ENCODE data around the gene NGEF. TPM values are rescaled to one million over a fixed set of nuclear protein-coding genes. Genes with fewer than 3 reads are reported as not detected.
"Not testable (repeated sequence)": the region's sequence is repeated elsewhere in the genome, so short reads cannot be mapped to it uniquely, and the experiment has no call there.

NGEF gene
- total RNA-seq, 2 donors from 2014 or later, result 0.88 to 5.3 TPM

GRCh38 chr2:232919141-232919540 lies 93.9 kb downstream of the NGEF start:
- DNase-seq (ENCODE audit: low spot score), result no peak
- intact Hi-C loops (cut with DNase I), result no loop called here

DNA sequence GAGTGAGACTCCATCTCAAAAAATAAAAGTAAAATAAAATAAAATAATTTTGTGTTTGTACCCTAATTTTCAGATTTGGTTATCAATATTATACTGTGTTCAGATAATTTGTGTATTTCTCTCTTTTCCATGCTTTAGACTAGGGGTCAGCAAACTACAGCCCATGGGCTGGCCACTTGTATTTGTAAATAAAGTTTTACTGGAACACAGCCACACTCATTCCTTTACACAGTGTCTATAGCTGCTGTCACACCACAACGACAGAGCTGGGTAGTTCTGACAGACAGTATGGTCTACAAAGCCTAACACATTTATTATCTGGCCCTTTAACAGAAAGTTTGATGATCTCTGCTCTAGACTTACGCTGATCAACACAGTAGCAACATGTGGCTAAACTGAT lies 99.2 kb downstream of the NGEF start:
- no peak for DNase-seq (ENCODE audit: low spot score)
- intact Hi-C loops (cut with DNase I), result no loop called here

DNA sequence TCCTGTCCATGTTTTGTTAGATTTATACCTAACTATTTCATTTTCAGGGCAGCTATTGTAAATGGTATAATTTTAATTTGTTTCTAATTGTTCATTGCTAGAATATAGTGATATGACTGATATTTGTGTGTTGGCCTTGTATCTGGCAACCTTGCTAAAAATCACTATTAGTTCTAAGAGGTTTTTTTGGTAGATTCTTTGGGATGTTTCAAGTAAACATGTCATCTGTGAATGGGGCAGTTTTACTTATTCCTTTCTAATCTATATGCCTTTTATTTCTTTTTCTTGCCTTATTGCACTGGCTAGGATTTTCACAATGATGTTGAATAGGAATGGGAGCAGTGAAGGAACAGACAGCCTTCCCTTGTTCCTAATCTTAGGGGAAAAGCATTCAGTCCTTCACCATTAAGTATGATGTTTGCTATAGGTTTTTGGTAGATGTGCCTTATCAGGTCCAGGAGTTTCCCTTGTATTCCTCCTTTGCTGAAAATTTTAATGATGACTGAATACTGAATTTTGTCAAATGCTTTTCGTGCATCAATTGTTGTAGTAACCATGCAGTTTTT lies 101.3 kb downstream of the NGEF start:
- intact Hi-C loops (cut with DNase I), result no loop called here
- DNase-seq (ENCODE audit: low spot score), result no peak

DNA sequence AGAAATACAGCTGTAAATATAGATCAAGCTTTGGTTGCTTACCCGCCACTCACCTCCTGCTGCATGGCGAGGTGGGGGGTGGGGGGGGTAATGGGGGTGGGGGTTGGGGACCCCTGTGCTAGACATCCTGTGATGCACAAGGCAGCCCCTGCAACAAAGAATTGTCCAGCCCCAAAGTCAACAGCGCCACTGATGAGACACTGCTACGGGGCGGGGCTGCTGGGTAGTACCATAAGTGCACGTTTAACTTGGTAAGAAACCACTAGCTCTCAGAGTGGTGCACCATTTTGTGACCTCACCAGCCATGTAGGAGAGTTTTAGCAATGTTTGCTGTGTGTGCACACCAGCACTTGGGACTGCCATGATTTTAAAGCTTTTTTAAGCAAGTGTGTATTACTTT lies 102.7 kb downstream of the NGEF start:
- no peak for DNase-seq (ENCODE audit: low spot score)
- intact Hi-C loops (cut with DNase I), result no loop called here

- intact Hi-C loops (cut with DNase I), result no loop called here
- no peak for DNase-seq (ENCODE audit: low spot score)
Measured at GRCh38 chr2:232908695-232909094, 104.4 kb downstream of the NGEF start.

GRCh38 chr2:232907718-232908085 lies 105.4 kb downstream of the NGEF start:
- intact Hi-C loops (cut with DNase I), result not testable (repeated sequence)
- DNase-seq (ENCODE audit: low spot score), result peak; percentile 4

DNA sequence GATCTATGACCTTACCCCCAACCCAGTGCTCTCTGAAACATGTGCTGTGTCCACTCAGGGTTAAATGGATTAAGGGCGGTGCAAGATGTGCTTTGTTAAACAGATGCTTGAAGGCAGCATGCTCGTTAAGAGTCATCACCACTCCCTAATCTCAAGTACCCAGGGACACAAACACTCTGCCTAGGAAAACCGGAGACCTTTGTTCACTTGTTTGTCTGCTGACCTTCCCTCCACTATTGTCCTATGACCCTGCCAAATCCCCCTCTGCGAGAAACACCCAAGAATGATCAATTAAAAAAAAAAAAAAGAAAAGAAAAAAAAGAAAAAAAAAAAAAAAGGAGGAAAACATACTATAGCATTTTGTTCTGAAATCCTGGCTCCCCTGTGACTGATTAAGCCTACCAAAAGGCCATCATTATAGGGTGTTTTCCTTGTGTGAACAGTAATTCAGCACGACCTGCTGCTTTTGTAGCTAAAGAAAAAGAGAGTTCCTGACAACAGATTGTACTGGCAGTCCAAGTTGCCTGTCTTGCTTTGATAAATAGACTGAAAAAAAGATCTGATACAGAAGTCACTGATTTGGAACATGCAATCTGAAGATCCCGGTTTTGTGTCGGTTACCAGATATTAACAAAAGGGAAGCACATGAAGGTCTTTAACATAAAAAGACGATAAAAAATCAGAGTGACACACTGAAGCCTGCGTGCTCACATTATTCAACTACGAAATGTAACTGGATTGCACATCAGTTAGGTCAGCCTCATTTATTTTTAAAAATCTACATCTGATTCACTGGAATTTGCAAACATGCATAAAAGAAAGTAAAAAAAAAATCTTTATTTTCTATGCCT lies 106.0 kb downstream of the NGEF start:
- intact Hi-C loops (cut with DNase I); DNase-seq (ENCODE audit: low spot score): not testable (repeated sequence)

DNA sequence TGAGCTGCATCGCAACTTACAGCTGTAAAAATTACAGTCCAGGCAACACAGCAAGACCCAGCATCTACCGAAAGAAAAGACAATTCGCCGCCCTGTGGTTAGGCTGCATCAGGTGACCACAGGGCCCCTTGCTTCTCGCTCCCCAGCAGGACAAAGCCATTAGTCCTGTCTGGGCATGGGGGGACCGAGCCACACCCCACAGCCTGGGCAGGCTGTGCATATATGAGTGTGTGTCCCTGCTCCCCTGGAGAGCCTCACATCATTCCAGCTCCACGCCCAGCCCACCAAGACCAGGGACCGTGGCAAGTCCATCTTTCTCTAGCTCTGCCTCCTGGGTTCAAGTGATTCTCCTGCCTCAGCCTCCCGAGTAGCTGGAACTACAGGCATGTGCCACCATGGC lies 109.1 kb downstream of the NGEF start:
- DNase-seq (ENCODE audit: low spot score), result peak; percentile 68
- intact Hi-C loops (cut with DNase I), result no loop called here

DNA sequence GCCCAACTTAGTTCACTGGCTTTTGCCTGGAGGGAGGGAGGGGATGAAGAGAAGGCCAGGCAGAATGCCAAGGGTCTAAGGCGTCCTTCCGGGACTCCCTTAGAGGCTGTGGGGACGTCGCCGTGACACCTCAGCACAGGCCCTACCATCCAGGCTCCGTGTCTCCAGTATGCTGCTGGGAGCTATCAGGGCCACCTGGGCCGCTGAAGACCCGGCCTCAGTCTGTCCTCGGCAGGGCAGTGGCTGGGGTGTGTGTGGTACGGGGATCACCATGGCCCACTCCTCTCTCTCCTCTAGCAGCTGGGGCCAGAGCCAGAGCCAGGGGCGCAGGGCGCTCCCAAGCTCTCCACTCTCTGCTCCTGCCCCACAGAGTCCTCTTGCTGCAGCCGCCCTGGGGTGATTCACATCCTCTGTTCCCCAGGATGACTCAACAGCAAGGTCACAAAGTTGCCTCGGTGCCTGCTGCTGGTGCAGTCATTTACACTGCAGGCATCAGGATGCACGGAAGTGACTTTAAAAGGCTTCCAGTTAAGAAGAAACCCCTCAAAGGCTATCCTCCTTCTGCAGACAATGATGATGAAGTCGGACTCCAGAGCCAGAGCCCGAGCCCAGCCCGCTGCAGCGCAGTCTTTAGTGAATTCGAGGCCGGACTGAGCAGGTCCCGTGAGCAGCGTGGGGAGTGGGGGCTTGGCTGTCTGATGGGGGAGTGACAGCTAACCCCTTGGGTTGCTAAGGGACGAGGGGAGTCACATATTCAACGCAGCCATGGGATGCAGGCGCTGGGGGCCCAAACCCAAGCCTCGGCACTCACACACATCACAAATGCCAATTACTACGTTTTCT lies 111.1 kb downstream of the NGEF start:
- intact Hi-C loops (cut with DNase I), result no loop called here
- peak; percentile 83 for DNase-seq (ENCODE audit: low spot score)

GRCh38 chr2:232900811-232901735 lies 112.0 kb downstream of the NGEF start:
- peak; percentile 76 for DNase-seq (ENCODE audit: low spot score)
- intact Hi-C loops (cut with DNase I), result no loop called here

DNA sequence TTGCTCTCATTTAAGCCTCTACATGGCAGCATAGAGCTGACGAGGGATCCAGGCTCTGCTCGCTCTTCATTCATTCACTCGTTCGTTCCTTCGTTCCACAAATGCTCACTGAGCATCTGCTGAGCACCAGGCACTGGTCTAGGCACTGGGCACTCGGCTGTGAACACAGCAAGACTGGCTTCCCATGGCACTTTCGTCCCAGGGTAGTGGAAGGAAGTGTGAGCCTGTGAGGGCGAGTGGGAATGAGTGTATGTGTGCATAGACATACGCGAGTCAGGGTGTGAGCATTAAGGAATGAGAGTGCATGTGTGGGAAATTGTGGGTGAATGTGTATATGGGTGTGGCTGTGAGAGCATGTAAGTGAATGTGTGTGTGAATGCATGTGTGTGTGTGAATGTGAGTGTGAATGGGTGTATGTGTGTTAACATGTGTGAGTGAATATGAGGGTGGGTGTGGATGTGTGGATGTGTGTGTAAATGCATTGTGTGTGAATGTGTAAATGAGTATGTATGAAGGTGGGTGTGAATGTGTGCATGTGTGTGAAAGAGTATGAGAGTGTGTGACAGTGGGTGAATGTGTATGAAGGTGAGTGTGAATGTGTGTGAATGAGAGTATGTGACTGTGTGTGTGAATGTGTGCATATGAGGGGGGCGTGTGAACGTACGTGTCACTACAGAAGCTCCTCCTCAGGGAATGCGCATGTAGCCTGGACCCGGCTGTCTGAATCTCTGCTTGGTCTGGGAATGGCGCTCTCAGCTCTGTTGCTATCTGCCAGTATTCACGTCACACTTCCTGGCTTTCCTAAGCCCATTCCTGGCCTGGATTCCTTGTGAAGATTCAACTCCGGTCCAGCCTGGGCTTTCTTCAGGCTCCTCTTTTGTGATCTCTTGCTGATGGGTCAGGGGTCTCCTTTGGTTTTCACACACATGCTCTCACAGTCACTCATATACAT lies 114.2 kb downstream of the NGEF start:
- intact Hi-C loops (cut with DNase I), result no loop called here
- peak; percentile 61 for DNase-seq (ENCODE audit: low spot score)

GRCh38 chr2:232897598-232898408 lies 115.3 kb downstream of the NGEF start:
- intact Hi-C loops (cut with DNase I), result no loop called here
- peak; percentile 77 for DNase-seq (ENCODE audit: low spot score)

GRCh38 chr2:232896720-232897597 lies 116.1 kb downstream of the NGEF start:
- peak; percentile 61 for DNase-seq (ENCODE audit: low spot score)
- intact Hi-C loops (cut with DNase I), result no loop called here

GRCh38 chr2:232896111-232896510 lies 116.9 kb downstream of the NGEF start:
- intact Hi-C loops (cut with DNase I), result no loop called here
- DNase-seq (ENCODE audit: low spot score), result no peak

- intact Hi-C loops (cut with DNase I), result no loop called here
Measured at GRCh38 chr2:232894746-232895145, 118.3 kb downstream of the NGEF start.

GRCh38 chr2:232894251-232894650 lies 118.8 kb downstream of the NGEF start:
- DNase-seq (ENCODE audit: low spot score), result peak; percentile 52
- intact Hi-C loops (cut with DNase I), result no loop called here

More at GRCh38 chr2:232894746-232895145, 118.3 kb downstream of the NGEF start:
- peak; percentile 59 for DNase-seq (ENCODE audit: low spot score)
